ENCODE measurements around the gene CLPX. TPM values are rescaled to one million over a fixed set of nuclear protein-coding genes. Genes with fewer than 3 reads are reported as not detected.
"Not testable (repeated sequence)": the region's sequence is repeated elsewhere in the genome, so short reads cannot be mapped to it uniquely, and the experiment has no call there.

Gene CLPX
- total RNA-seq, 1 donor from 2014 or later: 47.7 TPM

- DNase-seq (ENCODE audit: low spot score): no peak
Measured at GRCh38 chr15:65175511-65175910, 9.6 kb downstream of the CLPX start.

GRCh38 chr15:65174509-65174908 is 10.6 kb downstream of the CLPX start:
- no peak for DNase-seq (ENCODE audit: low spot score)

- DNase-seq (ENCODE audit: low spot score): no peak
Measured at GRCh38 chr15:65172531-65172930, 12.6 kb downstream of the CLPX start.

GRCh38 chr15:65171428-65171827 is 13.7 kb downstream of the CLPX start:
- DNase-seq (ENCODE audit: low spot score): no peak

GRCh38 chr15:65165875-65166274 is 19.3 kb downstream of the CLPX start:
- no peak for DNase-seq (ENCODE audit: low spot score)

GRCh38 chr15:65164139-65164538 is 21.0 kb downstream of the CLPX start:
- no peak for DNase-seq (ENCODE audit: low spot score)

- DNase-seq (ENCODE audit: low spot score): no peak
Measured at GRCh38 chr15:65163041-65163440, 22.1 kb downstream of the CLPX start.

- no peak for DNase-seq (ENCODE audit: low spot score)
Measured at GRCh38 chr15:65156692-65157091, 28.4 kb downstream of the CLPX start.

GRCh38 chr15:65154720-65155119 is 30.4 kb downstream of the CLPX start:
- DNase-seq (ENCODE audit: low spot score): no peak

- DNase-seq (ENCODE audit: low spot score): no peak
Measured at GRCh38 chr15:65147902-65148301, 37.2 kb downstream of the CLPX start.

- DNase-seq (ENCODE audit: low spot score): no peak
Measured at GRCh38 chr15:65146438-65146837, 38.7 kb downstream of the CLPX start.

- DNase-seq (ENCODE audit: low spot score): not testable (repeated sequence)
Measured at GRCh38 chr15:65138631-65139030, 46.5 kb downstream of the CLPX start.

- DNase-seq (ENCODE audit: low spot score): not testable (repeated sequence)
Measured at GRCh38 chr15:65137893-65138292, 47.2 kb downstream of the CLPX start.

GRCh38 chr15:65137089-65137488 is 48.1 kb downstream of the CLPX start:
- not testable (repeated sequence) for DNase-seq (ENCODE audit: low spot score)

- DNase-seq (ENCODE audit: low spot score): no peak
Measured at GRCh38 chr15:65134538-65134937, 50.6 kb downstream of the CLPX start.

- DNase-seq (ENCODE audit: low spot score): no peak
Measured at GRCh38 chr15:65133548-65134200, 51.5 kb downstream of the CLPX start, which contains the start of gene PDCD7. TSS of gene PDCD7 (minus strand) at chr15:65133808. CDS start at chr15:65133781, 27 bp downstream.

- no peak for DNase-seq (ENCODE audit: low spot score)
Measured at GRCh38 chr15:65132878-65133547, 52.1 kb downstream of the CLPX start.

GRCh38 chr15:65130941-65131340 is 54.2 kb downstream of the CLPX start:
- no peak for DNase-seq (ENCODE audit: low spot score)

GRCh38 chr15:65115542-65115941 is 69.6 kb downstream of the CLPX start:
- DNase-seq (ENCODE audit: low spot score): no peak

- no peak for DNase-seq (ENCODE audit: low spot score)
Measured at GRCh38 chr15:65115086-65115485, 70.1 kb downstream of the CLPX start, which contains the start of gene UBAP1L. TSS of gene UBAP1L (minus strand) at chr15:65115200. CDS start at chr15:65106215, 8,985 bp downstream.

GRCh38 chr15:65110676-65111292 is 74.4 kb downstream of the CLPX start:
- peak; percentile 30 for DNase-seq (ENCODE audit: low spot score)

GRCh38 chr15:65106011-65106590 is 79.0 kb downstream of the CLPX start:
- peak; percentile 88 for DNase-seq (ENCODE audit: low spot score)

Measured in mesenteric fat pad (tissue), 1 donor.